Nephron progenitor cell (in vitro differentiated cells): ENCODE data around the gene KCNAB1.

Experiments used
- DNase-seq: peaks from one replicate; pipeline ENCODE4 v3.0.0; 2021
- H3K27ac Mint-ChIP-seq: 2 replicates; pipeline ENCODE4 v1.8.0; 2021; ENCODE audit warnings: mild to moderate bottlenecking, moderate library complexity, mixed read lengths
- H3K27me3 Mint-ChIP-seq: 2 replicates; pipeline ENCODE4 v1.8.0; 2021; ENCODE audit warnings: mild to moderate bottlenecking, low read depth, mixed read lengths; ENCODE audit not compliant: poor library complexity
- H3K36me3 Mint-ChIP-seq: 2 replicates; pipeline ENCODE4 v1.8.0; 2021; ENCODE audit warnings: low read depth, mixed read lengths
- H3K4me1 Mint-ChIP-seq: 2 replicates; pipeline ENCODE4 v1.8.0; 2021; ENCODE audit warnings: mixed read lengths
- H3K4me3 Mint-ChIP-seq: 2 replicates; pipeline ENCODE4 v1.8.0; 2021; ENCODE audit warnings: mild to moderate bottlenecking, moderate library complexity, mixed read lengths
- H3K9me3 Mint-ChIP-seq: 2 replicates; pipeline ENCODE4 v1.8.0; 2021; ENCODE audit warnings: mild to moderate bottlenecking, moderate library complexity, mixed read lengths
- TF ChIP-seq, protein P1 (sequence below): fragments of 200-600 bp; sonication (generic); IDR thresholded peaks from 2 replicates; pipeline ENCODE4 v1.5.0; 2021; ENCODE audit warnings: antibody characterized with exemption

The KCNAB1 gene

DNA sequence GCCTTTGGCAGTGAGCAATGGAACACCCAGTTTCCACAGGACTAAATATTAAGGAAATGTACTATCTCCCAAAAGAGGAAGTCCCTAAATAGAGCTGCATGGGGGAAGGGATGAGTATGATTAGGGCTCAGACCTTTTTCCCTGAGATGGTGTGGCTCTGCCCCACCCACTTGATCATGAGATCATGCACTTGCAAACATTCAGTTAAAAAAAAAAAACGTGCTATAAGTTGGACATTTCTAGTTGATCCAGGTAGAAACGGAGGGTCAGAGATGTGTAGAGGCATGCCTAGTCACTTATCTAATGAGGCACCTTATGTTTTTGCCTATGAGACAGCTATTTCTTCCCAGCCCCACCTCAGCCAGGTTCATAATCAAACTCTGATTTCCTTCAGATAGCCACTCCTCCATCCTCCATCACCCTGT lies 459.1 kb downstream of the KCNAB1 start:
- Mint-ChIP-seq H3K4me3 (no peak overlapping the region), H3K36me3 (no peaks in the 10 kb centered on the region), H3K27me3 (peaks cover 14% of the 10 kb centered on the region), H3K27ac (no peak overlapping the region), H3K4me1 (no peaks in the 10 kb centered on the region), H3K9me3 (no peaks in the 10 kb centered on the region)
- TF ChIP-seq, protein P1, sequence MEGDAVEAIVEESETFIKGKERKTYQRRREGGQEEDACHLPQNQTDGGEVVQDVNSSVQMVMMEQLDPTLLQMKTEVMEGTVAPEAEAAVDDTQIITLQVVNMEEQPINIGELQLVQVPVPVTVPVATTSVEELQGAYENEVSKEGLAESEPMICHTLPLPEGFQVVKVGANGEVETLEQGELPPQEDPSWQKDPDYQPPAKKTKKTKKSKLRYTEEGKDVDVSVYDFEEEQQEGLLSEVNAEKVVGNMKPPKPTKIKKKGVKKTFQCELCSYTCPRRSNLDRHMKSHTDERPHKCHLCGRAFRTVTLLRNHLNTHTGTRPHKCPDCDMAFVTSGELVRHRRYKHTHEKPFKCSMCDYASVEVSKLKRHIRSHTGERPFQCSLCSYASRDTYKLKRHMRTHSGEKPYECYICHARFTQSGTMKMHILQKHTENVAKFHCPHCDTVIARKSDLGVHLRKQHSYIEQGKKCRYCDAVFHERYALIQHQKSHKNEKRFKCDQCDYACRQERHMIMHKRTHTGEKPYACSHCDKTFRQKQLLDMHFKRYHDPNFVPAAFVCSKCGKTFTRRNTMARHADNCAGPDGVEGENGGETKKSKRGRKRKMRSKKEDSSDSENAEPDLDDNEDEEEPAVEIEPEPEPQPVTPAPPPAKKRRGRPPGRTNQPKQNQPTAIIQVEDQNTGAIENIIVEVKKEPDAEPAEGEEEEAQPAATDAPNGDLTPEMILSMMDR, result no peak
- no peak for DNase-seq

GRCh38 chr3:156581033-156581432 lies 460.7 kb downstream of the KCNAB1 start:
- TF ChIP-seq, protein P1, result no peak
- DNase-seq, result no peak
- Mint-ChIP-seq H3K4me1 (no peaks in the 10 kb centered on the region), H3K27me3 (peaks cover 11% of the 10 kb centered on the region), H3K36me3 (no peaks in the 10 kb centered on the region), H3K27ac (no peak overlapping the region), H3K4me3 (no peak overlapping the region), H3K9me3 (no peaks in the 10 kb centered on the region)

- DNase-seq, result no peak
- TF ChIP-seq, protein P1, result no peak
- no peaks in the 10 kb centered on the region for H3K4me1 Mint-ChIP-seq
- no peaks in the 10 kb centered on the region for H3K36me3 Mint-ChIP-seq
- H3K4me3 Mint-ChIP-seq, result no peak overlapping the region
- H3K27ac Mint-ChIP-seq, result peak overlapping the region; percentile 21
- peaks cover 7% of the 10 kb centered on the region for H3K27me3 Mint-ChIP-seq
- no peaks in the 10 kb centered on the region for H3K9me3 Mint-ChIP-seq
Measured at GRCh38 chr3:156581954-156582353, 461.6 kb downstream of the KCNAB1 start.

DNA sequence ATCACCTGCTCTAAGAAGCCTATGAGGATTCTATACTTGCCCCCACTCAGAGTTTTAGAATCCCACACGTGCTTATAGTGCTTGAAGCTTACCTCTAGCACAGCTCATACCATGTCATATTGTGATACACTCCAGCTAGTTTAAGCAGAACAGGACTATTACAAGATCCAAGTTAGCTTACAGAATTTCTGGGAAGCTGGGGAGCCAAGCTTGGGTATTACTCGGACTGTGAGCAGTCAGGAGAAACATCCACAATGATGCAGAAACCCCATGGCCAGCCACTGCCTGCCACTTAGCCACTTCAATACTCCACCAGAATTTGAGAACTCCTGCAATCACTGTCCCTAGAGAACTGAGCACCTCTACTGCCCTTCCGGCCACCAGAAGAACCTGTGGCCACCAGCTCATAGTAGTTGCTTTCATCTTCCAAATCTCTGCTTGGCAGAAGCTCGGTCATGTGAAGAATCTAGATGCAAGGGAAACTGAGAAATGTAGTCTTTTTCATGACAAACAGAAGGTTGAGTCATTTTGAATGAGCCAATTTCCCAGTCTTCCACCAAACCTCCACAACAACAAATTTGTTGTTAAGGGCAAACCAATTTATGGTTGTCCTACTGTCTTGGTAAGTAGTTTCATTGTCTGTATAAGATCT lies 462.3 kb downstream of the KCNAB1 start:
- Mint-ChIP-seq H3K27me3 (peaks cover 7% of the 10 kb centered on the region), H3K4me3 (no peak overlapping the region), H3K4me1 (no peaks in the 10 kb centered on the region), H3K36me3 (no peaks in the 10 kb centered on the region), H3K27ac (no peak overlapping the region), H3K9me3 (no peaks in the 10 kb centered on the region)
- TF ChIP-seq, protein P1, result no peak
- no peak for DNase-seq

GRCh38 chr3:156583469-156583868 lies 463.1 kb downstream of the KCNAB1 start:
- Mint-ChIP-seq H3K27ac (no peak overlapping the region), H3K4me1 (no peaks in the 10 kb centered on the region), H3K36me3 (no peaks in the 10 kb centered on the region), H3K9me3 (no peaks in the 10 kb centered on the region), H3K4me3 (no peak overlapping the region), H3K27me3 (peaks cover 7% of the 10 kb centered on the region)
- TF ChIP-seq, protein P1, result no peak
- no peak for DNase-seq
